LNCAP (cell line): ENCODE results near the gene C1orf122.

Experiments
- TF ChIP-seq, protein P1 (sequence below): fragments of 450-650 bp; IDR thresholded peaks from 2 replicates; pipeline ENCODE4 v1.5.1; 2017; ENCODE audit warnings: mild to moderate bottlenecking

The C1orf122 gene

DNA sequence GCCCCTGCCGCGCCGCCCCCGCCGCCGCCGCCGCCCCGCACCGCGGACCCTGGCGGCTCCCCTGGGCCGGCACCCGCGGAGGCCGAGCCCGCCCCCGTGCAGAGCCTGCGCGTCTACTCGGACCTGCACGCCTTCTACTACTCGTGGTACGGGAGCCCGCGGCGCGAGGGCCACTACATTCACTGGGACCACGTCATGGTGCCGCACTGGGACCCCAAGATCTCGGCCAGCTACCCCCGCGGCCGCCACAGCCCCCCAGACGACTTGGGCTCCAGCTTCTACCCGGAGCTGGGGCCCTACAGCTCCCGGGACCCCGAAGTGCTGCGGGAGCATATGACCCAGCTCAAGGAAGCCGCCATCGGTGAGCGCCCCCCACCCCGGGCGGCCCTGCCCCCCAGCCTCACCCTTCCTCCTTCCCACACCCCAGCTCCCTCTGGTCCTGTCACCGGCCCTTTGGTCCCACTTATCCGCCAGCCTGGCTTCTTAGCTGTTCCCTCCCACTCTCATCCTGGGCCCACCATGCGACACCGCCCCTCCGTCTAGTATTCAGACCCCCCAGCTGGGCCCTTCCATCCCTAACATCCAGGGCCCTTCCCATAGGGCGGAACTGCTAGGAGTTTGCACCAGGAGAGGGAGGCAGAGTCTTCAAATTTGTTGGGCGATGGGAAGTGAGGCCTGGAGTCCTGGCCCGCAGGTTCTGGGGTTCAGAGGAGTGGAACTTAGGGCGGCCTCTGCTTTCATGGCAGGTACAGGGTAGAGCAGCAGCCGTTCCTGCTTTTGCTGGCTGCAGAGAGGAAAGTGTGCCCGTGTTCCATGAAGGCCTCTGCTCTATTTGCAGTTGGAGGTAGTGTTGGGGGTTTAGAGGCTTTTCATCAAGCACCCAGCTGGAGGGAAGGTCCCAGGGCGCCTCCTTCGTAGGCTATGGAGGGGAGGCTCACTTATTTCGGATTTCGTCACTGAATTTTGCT, 12.9 kb upstream of the C1orf122 start:
- TF ChIP-seq, protein P1, sequence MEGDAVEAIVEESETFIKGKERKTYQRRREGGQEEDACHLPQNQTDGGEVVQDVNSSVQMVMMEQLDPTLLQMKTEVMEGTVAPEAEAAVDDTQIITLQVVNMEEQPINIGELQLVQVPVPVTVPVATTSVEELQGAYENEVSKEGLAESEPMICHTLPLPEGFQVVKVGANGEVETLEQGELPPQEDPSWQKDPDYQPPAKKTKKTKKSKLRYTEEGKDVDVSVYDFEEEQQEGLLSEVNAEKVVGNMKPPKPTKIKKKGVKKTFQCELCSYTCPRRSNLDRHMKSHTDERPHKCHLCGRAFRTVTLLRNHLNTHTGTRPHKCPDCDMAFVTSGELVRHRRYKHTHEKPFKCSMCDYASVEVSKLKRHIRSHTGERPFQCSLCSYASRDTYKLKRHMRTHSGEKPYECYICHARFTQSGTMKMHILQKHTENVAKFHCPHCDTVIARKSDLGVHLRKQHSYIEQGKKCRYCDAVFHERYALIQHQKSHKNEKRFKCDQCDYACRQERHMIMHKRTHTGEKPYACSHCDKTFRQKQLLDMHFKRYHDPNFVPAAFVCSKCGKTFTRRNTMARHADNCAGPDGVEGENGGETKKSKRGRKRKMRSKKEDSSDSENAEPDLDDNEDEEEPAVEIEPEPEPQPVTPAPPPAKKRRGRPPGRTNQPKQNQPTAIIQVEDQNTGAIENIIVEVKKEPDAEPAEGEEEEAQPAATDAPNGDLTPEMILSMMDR, result no peak

DNA sequence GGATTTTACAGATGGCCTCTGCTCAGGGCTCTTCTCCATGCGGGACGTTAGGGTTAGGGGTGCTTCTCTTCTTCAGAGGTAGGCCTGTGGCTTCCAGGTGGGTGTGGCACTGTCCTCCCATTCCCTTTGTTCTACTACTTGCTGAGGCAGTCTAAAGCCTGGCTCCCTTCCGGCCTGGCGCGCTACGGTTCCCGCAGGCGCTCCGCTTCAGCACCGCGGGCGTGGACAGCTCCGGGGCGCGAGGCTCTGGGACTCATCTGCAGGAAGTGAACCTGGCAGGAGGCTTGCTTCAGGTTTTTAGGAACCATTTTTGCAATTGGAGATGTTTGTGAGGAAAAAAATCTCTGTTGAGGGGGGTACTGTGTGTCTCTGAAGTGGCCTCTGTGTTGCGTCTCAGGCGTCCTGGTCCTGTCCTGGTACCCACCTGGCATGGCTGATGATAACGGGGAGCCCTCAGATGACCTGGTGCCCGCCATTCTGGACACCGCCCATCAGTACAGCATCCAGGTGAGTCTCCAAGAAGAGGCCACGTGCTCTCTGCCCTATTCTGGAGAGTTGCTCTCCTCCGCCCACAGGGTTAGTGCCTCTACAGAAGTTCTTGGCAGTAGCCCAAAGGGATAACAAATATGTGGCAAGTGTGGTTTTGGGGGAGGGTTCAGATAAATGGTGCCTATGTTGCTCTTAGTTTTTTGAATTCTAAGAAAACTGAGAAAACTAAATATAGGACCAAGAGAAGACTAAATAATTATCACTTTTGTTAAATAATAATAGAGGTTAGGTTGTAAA, 12.1 kb upstream of the C1orf122 start:
- TF ChIP-seq, protein P1, result no peak

DNA sequence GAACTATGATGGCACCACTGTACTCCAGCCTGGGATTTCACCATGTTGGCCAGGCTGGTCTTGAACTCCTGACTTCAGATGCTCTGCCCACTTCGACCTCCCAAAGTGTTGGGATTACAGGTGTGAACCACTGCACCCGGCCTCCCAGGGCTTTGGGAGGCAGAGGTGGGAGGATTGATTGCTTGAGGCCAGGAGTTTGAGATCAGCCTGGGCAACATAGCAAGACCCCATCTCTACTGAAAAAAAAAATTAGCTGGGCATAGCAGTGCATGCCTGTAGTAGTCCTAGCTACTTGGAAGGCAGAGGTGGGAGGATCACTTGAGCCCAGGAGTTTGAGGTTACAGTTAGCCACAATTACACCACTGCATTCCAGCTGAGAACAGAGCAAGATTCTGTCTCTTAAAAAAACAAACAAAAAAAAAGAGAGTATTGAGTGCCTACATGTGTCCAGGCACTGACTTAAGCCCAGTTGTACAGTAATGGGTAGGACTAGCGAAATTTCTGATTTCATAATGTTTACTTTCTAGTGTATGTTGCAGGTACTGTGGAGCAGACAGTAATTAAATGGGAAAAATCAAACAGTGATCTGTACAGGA, 9.7 kb upstream of the C1orf122 start:
- TF ChIP-seq, protein P1, result no peak

DNA sequence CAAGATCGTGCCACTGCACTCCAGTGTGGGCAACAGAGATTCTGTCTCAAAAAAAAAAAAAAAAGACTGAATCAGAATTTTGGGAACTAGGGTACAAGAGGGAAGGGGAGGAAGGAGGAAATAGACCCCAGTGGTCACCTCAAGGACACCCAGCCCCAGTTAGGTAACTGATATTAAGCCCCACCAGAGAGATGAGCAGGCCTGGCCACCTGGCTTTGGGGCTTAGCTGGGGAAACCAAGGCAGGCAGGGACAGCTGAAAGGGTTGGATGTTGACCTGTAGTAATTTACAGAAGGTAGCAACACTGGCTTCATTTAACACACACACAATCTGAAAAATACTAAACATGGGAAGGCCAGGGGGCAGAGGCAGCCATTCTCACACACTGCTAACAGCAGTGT, 5.2 kb upstream of the C1orf122 start:
- TF ChIP-seq, protein P1, result no peak

DNA sequence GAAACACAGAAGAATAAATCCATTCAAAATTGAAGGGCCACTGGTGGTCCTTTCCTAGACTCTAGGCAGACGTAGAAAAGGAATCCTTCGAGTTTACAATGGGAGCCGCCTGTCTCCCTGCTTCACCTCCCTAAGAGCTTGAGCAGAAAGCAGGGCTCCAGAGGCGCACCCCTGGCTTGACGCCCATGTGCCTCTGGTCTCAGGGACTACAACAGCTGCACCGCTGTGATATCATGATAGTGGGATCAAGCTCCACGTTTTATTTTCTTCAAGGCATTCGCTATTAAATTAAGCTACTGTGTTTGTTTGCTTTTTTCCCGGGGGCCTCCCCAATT, 403 bp upstream of the C1orf122 start:
- TF ChIP-seq, protein P1, result no peak

DNA sequence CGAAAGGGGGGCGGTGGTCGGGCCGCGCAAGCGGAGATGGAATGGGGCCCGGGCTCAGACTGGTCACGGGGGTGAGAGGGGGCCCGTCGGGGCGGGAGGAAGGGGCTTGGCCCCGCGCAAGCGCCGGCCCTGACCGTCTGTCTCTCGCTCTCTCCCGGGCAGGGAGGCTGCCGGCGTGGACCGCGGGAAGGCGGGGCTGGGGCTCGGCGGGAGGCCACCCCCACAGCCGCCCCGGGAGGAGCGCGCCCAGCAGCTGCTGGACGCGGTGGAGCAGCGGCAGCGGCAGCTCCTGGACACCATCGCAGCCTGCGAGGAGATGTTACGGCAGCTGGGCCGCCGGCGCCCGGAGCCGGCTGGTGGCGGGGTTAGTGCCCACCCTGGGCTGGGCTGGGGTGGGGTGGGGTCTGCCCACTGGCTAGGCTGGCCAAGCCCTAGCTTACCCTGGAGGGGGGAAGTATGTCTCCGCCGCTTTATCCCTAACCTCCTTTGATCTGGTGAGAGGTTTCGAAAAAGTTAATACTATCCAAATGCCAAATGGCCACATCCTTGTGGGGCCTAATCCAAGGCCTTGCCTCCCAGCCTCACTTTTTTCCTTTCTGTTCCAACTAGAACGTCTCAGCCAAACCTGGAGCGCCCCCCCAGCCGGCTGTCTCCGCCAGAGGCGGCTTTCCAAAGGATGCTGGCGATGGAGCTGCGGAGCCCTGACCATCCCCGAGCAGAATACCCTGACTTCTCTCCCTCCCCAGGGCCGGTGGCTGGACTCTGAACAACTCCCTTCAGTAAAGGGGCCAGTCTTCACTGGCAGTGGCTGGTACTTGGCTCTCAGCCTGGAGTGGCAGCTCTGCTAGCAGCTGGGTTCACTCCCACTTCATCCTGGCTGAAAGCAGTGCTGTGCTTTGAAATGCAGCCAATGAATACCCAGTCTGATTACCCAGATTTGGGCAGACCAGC, 1.1 kb downstream of the C1orf122 start:
- TF ChIP-seq, protein P1, result no peak
